ENCODE measurements around the gene VPS35L. TPM values are rescaled to one million over a fixed set of nuclear protein-coding genes. Genes with fewer than 3 reads are reported as not detected.

VPS35L gene
- total RNA-seq, 1 experiment from 2014 or later, result 11.7 TPM

- BruUV-seq (replicated peaks), result no TSS peak
- H2AFZ ChIP-seq, result no peak overlapping the region
- H3K9me2 ChIP-seq (ENCODE audit: insufficient read depth), result no peaks in the 10 kb centered on the region
- ChIA-PET CTCF (no interaction called here), POLR2A (ENCODE audit: unreplicated experiment) (no interaction called here)
- no peak overlapping the region for H3K4me2 ChIP-seq
- H3K79me2 ChIP-seq (ENCODE audit: low read depth), result no peaks in the 10 kb centered on the region
- H3K9me3 ChIP-seq (ENCODE audit: insufficient read depth, low read depth), result peaks cover 6% of the 10 kb centered on the region; the same call in 1 of the 2 replicates
- H3F3A ChIP-seq (ENCODE audit: insufficient read depth, low read depth), result no peaks in the 10 kb centered on the region
- H3K4me1 ChIP-seq (replicated peaks; ENCODE audit: insufficient read depth), result no peaks in the 10 kb centered on the region
- no peak for TF ChIP-seq EZH2 (IDR thresholded peaks at IDR 0.05; ENCODE audit: low read depth)
- no peak for TF ChIP-seq CTCF (conservative IDR thresholded peaks at IDR 0.05)
- H3K27me3 ChIP-seq (ENCODE audit: insufficient read depth, low read depth), result no peaks in the 10 kb centered on the region
- no peak overlapping the region for H3K4me3 ChIP-seq
- H4K20me1 ChIP-seq (ENCODE audit: insufficient read depth), result no peaks in the 10 kb centered on the region
- no peak for DNase-seq
- intact Hi-C loops (cut with micrococcal nuclease; ENCODE audit: unreplicated experiment), result no loop called here
- H3K36me3 ChIP-seq (ENCODE audit: low read depth), result no peaks in the 10 kb centered on the region
- H3K27ac ChIP-seq, result no peak overlapping the region
Measured at GRCh38 chr16:19567560-19567959, 12.1 kb downstream of the VPS35L start.

DNA sequence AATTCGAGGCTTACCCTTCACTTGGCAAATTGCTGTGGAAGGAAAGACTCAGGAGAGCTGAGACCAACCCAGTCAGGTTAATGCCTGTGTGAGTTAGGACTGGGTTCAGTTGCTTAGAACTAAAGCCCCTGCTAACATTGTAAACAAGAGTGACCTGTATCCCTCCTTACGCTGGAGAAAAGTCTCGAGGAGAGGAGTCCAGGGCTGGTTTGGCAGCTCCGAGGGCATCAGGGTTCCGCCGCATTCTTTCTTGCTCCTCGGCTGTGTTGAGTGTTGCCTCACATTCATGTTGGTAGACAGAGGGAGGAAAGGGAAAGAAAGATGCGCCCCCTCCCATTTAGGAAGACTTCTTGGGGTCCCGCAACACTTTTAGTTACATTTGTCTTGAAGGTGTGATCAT lies 18.5 kb downstream of the VPS35L start:
- Histone ChIP-seq H3K27ac (no peak overlapping the region), H3K79me2 (ENCODE audit: low read depth) (no peaks in the 10 kb centered on the region), H3K9me2 (ENCODE audit: insufficient read depth) (no peaks in the 10 kb centered on the region)

GRCh38 chr16:19574615-19575014 lies 19.1 kb downstream of the VPS35L start:
- Histone ChIP-seq H3K79me2 (ENCODE audit: low read depth) (no peaks in the 10 kb centered on the region), H4K20me1 (ENCODE audit: insufficient read depth) (no peaks in the 10 kb centered on the region), H3K9me2 (ENCODE audit: insufficient read depth) (no peaks in the 10 kb centered on the region), H3K27me3 (ENCODE audit: insufficient read depth, low read depth) (no peaks in the 10 kb centered on the region), H3K9me3 (ENCODE audit: insufficient read depth, low read depth) (no peaks in the 10 kb centered on the region), H3K4me1 (replicated peaks; ENCODE audit: insufficient read depth) (no peaks in the 10 kb centered on the region), H3K36me3 (ENCODE audit: low read depth) (no peaks in the 10 kb centered on the region), H3K4me2 (no peak overlapping the region), H2AFZ (no peak overlapping the region), H3F3A (ENCODE audit: insufficient read depth, low read depth) (no peaks in the 10 kb centered on the region), H3K27ac (no peak overlapping the region), H3K4me3 (no peak overlapping the region)
- DNase-seq, result no peak
- TF ChIP-seq EZH2 (IDR thresholded peaks at IDR 0.05; ENCODE audit: low read depth) (no peak), CTCF (conservative IDR thresholded peaks at IDR 0.05) (no peak)
- CTCF ChIA-PET, result no interaction called here
- intact Hi-C loops (cut with micrococcal nuclease; ENCODE audit: unreplicated experiment), result no loop called here
- BruUV-seq (replicated peaks), result no TSS peak
- POLR2A ChIA-PET (ENCODE audit: unreplicated experiment), result no interaction called here

More for the DNA sequence above, 18.5 kb downstream of the VPS35L start:
- Histone ChIP-seq H4K20me1 (ENCODE audit: insufficient read depth) (no peaks in the 10 kb centered on the region), H3K9me3 (ENCODE audit: insufficient read depth, low read depth) (no peaks in the 10 kb centered on the region), H3K4me2 (no peak overlapping the region), H3K27me3 (ENCODE audit: insufficient read depth, low read depth) (no peaks in the 10 kb centered on the region), H2AFZ (no peak overlapping the region), H3K4me1 (replicated peaks; ENCODE audit: insufficient read depth) (no peaks in the 10 kb centered on the region), H3K36me3 (ENCODE audit: low read depth) (no peaks in the 10 kb centered on the region), H3F3A (ENCODE audit: insufficient read depth, low read depth) (no peaks in the 10 kb centered on the region), H3K4me3 (no peak overlapping the region)
- no TSS peak for BruUV-seq (replicated peaks)
- intact Hi-C loops (cut with micrococcal nuclease; ENCODE audit: unreplicated experiment), result no loop called here
- TF ChIP-seq CTCF (conservative IDR thresholded peaks at IDR 0.05) (no peak), EZH2 (IDR thresholded peaks at IDR 0.05; ENCODE audit: low read depth) (no peak)
- ChIA-PET POLR2A (ENCODE audit: unreplicated experiment) (no interaction called here), CTCF (no interaction called here)
- DNase-seq, result no peak
